ENCODE results near the gene RNF144A.
A peak's percentile ranks its signal among the peaks of the same experiment; 100 is the strongest.
"Not testable (repeated sequence)": the region's sequence is repeated elsewhere in the genome, so short reads cannot be mapped to it uniquely, and the experiment has no call there.

Gene RNF144A, protein sequence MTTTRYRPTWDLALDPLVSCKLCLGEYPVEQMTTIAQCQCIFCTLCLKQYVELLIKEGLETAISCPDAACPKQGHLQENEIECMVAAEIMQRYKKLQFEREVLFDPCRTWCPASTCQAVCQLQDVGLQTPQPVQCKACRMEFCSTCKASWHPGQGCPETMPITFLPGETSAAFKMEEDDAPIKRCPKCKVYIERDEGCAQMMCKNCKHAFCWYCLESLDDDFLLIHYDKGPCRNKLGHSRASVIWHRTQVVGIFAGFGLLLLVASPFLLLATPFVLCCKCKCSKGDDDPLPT

DNA sequence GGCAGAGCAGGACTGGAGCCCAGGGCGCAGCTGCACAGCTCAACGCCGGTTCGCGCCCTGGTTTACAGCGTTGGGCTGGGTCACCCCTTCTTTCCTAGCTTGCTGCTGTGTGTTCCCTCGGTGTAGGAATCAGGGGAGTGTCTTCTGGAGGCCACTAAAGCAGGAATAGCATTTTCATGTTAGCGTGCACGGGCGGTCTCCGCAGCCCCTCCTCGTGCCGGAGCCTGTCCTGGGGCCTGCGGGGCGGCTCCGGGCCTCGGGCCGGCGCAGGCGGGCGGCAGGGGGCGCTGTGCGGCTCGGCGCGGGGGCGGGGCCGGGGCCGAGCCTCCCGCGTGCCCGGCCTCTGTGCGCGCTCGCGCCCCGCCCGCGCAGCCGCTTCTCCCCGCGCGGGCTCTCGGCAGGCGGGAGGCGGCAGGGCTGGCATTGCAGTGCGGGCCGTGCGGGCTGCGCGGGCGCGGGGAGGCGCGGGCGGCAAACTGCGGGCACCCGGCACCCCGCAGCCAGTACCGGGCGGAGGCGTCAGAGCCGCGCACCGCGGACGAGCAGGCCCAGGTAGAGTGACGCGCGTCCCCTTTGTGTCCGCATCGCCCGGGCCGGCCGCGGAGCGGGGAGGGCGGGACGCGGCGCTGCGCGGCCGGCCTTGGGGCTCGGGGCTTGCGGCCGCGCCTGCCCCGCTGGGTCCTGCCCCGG, at the start of gene RNF144A:
Gene RNF144A, plus strand, starts transcription at position 342 of the 690 bp plus-strand sequence. CDS start 79,515 bp downstream, outside the sequence.
- peak; percentile 15 to 72 for DNase-seq

DNA sequence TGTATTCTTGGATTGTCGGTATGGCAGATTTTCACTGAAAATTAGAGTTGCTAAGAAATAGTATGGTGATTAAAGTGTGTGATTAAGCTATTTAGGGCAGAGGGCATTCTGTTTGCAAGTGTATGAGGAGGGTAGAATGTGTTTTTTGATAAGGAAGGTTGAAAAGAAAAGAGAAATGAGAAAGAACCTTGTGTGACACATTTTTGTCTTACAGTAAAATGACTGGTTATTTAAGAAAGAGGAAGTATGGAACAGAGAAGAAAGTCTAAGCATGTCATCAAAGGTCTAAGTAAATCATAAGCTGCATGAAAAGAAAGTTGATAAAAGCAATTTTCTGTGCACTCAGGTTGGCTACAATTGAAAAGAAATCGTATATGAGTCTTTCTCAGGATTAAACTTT, 44.8 kb upstream of the RNF144A start:
- DNase-seq: no peak

DNA sequence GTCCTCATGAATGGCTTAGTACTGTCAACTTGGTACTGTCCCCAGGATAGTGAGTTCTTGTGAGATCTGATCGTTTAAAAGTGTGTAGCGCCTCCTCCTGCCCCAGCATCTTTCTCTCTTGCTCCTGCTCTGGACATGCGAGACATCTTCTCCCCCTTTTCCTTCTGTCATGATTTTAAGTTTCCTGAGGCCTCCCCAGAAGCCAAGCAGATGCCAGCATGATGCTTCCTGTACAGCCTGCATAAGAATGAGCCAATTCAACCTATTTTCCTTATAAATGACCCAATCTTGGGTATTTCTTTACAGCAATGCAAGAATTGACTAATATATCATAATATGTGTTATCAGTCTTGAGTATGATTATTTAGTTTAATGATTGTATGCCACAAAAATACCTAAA, 43.2 kb upstream of the RNF144A start:
- no peak for DNase-seq

DNA sequence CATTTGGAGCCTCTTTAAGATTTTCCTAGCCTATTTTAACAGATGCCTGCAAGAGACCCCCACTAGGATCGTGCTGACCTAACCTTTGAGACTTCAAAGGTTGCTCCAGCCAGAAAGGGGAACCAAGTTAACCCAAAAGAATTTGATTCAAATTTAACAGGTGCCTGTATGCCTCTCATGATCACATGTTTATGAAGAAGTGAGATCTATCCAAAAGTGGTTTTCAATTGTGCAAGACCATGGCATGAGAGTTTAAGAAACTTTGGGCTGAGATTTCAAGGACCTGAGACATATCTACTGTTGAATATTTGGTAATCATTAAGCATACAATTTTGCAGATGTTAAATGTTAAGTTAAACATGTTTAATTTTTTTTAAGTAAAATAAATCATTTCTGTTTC, 40.9 kb upstream of the RNF144A start:
- no peak for DNase-seq

DNA sequence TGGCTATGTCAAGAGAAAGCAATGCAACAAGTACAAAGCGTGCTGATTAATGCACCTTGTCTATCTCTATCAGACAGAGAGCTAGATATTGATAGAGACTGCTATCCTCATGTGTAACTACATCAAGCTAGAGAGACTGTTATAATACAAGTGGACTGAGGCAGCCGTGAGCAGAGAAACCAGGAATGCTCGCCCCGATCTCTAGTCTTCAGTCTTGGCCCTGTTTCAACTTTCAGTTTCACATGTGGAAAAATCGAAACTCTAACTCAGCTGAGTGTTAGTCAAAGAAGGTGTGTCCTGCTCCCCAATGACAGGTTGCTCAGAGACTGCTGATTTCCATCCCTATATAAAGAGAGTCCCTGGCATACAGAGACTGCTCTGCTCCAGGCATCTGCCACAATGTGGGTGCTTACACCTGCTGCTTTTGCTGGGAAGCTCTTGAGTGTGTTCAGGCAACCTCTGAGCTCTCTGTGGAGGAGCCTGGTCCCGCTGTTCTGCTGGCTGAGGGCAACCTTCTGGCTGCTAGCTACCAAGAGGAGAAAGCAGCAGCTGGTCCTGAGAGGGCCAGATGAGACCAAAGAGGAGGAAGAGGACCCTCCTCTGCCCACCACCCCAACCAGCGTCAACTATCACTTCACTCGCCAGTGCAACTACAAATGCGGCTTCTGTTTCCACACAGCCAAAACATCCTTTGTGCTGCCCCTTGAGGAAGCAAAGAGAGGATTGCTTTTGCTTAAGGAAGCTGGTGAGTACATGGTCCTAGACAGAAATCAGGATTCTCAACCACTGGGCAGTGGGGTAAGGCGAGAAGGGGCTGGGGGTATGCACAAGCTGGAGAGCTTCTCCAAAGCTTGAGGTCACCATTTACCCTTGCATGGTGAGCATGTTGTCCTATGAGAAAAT, 39.6 kb upstream of the RNF144A start, which contains the start of gene RSAD2:
Gene RSAD2, plus strand, starts transcription at position 376 of the 903 bp plus-strand sequence. Its CDS starts 24 bp downstream, at position 400.
- no peak for DNase-seq

DNA sequence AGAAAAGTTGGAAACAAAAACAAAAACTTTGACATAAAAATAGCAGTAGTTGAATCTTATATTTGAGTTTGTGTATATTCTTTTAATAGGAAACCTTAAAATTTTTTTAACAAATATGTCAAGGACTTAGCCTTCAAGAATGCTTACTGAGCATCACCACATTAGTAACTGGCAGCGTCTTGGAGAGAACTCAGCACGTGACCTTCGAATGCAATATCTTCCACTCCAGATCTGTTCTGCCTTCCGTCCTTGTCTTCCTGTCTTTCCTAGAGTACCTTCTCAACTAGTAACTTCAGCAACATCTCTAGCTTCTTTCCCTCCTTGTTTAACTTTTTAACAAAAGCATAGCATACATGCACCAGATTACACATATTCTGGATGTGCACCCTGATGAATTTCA, 38.7 kb upstream of the RNF144A start:
- DNase-seq: no peak

DNA sequence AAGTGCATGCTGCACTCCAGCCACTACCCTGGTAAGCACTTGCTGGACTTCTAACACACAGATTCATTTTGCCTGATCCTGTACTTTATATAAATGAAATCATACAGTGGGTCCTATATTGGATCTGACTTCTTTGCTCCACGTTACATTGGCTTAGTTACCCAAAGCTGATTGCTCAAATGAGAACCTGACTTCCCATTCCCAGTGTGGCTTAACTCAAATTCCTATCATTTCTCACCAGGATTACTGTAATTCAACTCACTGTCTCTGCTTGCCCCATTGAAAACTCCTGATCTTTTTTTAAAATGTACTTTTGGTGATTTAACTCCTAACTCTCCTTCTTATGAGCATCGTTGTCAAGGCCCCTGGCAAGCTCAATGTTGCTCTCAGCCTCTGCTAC, 38.2 kb upstream of the RNF144A start:
- DNase-seq: no peak

DNA sequence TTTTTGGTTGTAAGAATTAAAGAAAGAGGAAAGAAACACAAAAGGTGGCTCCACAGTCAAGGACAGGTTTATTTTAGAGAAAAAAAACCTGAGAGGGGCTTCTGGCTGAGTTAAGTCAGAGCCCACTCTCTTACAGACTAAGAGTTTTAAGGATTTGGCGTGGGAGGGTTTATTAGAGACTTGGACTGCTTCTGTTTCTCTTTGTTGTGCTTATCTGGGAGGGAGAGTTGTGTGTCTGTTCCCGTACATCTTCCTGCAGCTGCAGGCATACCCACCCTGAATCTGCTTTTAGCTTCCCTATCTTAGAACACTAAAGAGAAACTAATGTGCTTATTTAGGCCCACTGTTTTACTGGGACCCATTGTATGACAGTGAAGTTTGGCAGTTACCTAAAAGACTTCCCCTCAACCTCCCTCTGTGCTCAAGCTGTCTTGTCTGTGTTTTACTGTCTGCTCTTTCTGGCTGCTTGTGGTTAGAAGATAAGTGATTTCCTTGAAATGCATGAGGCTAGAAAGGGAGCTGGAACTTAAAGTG, 36.9 kb upstream of the RNF144A start:
- no peak for DNase-seq

DNA sequence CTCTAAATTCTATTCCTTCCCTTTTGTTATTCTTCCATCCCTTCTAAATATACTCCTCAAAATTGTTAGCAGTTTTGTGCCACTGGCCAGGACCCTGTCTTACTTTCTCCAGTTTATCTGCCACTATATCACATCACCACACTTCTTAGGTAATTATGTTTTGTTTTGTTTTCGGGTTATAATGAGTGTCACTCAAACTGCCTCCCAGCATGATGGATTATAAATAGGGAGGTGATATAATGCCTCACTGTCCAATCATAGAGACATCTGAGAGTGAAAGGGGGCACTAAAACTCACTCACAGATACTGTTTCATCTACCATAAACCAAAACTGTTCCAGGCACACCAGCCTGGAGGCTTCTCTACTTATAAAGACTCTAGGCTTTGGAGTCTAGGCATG, 36.2 kb upstream of the RNF144A start:
- no peak for DNase-seq

DNA sequence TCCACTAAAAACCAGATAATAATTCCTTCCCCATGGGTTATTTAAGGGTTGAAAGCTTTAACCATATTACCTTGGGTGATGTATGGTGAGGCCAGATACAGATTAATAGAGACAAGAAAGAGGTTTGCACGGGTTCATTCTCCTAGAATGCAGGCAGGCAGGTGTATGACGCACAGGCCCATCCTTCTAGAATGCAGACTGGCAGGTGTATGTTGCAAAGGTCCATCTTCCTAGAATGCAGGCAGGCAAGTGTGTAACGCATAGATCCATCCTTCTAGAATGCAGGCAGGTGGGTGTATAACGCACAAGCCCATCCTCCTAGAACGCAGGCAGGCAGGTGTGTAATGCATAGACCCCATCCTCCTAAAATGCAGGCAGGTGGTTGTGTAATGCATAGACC, 35.7 kb upstream of the RNF144A start:
- no peak for DNase-seq

DNA sequence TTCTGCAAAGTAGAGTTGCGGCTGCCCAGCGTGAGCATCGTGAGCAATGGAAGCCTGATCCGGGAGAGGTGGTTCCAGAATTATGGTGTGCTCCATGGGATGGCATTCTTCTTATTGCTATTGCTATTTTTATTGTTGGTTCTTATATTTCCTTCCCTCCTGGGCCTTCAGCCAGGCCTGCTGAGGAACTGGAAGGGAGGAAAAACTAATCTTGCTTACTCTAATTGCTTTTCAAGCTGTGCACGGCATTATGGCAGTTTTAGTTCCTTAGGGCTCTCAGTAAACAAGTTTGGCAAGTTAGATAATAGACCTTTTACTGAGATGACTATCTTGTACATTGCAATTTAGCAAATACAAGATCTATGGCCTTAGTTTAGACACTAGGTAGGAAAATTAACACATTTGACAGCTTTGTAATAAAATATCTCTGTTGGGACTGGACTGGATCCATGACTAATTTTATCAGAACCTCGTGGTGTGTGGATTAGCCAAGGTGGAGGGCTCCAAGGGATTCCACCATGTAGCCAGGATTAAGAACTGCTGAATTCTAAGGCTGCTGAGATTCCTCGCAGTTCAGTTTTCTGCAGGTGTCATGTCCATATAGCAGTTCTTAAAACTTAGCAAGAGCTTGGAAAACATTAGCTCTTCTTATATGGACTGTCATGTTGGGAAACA, 33.6 kb upstream of the RNF144A start:
- DNase-seq: no peak

DNA sequence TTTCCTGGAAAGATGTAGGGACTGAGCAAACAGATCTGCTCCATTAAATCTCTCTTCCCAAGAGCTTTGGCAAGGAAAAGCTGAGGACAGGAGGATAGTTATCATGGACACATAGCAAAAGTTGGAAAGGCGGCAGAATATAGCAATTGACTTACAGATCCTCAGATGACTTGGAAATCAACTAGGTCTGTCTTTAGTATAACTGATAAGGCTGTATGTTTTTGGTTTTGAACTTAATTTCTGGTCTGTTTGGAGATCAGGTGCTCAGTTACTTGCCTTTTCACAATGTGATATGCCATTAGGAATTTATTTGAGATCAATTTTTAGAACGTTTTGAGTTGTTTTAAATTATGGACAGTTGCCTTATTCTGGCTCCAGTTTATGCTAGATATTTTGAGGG, 31.7 kb upstream of the RNF144A start:
- DNase-seq: no peak

DNA sequence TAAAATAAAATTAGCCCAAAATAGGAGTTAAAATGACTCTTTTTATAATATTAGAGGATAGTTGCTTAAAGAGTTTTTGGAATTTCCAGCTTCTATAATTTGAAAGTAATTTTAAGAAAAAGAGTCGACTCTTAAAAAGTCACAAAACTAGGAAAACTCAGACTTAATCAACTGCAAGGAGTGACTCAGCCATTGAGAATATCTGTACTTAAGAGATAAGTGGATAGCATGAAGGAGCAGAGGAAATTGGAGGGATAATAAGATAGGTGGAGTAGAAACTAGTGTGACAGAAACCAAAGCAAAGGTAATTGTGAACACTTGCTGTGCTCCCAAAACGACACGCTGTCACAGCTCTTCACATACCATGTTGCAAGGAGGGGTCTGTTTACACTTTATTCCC, 31.2 kb upstream of the RNF144A start:
- DNase-seq: no peak

DNA sequence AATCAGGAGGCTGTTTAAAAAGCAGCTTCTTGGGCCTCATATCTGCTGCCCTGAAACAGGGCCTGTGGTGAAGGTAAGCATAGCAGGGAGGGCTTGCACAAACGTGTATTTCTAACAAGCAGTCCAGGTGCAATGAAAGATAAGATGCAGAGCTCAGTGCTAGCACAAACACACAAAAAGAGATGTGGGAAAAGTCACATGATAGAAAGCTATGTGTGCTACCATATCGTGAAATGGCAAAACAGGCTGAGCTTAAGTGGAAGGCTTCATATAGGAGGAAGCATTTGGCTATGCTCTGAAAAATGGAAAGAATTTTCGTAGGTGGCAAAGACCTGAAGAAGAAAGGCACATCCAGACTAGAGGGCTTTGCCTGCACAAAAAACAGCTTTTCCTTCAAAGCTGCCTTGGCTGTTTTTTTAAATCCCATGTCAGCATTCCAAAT, 29.4 kb upstream of the RNF144A start:
- no peak for DNase-seq

DNA sequence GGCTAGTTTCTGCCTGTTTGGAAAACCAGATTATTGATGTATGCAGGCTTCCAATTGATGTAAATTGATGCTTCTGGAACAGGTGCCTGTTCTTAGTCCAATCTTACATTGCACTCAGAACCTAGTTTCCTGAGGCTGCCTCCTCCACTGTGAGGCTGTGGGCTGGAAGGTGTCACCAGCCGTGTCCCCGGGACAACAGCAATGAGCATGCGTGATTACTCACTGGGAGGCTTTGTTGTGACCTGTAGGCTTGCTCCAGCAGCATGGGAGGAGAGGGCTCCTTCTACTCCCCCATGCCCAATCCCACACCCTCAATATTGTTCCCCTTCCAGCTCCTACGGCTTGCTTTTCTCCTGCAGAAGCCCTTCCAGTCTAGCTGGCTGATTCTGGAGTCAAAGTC, 28.5 kb upstream of the RNF144A start:
- DNase-seq: no peak

DNA sequence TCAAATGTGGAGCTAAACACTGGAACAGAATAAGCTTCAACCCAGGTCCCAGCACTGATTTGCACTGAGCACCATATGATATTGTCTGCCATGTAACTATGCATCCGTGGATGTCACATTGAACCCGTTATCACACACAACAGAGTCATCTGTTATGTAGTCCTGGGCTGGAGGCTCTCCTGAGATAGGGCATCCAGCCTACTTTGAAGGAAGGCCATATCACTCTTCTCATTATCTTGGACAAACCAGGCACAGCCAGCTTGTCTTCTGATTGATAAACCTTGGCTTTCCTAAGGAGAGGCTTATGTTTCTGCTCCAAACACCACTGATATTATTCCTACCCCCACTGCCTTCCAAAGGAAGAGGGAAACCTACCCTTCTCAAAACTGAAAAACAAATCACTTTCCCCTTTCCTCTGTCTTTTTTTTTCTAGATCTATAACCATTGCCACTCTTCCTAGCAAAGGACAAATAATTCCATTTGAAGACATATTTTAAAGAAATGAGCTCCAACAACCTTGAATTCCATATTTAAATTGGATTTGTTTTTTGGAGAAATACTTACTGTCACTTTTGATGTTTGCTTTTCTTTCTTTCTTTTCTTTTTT, 23.2 kb upstream of the RNF144A start:
- DNase-seq: no peak

DNA sequence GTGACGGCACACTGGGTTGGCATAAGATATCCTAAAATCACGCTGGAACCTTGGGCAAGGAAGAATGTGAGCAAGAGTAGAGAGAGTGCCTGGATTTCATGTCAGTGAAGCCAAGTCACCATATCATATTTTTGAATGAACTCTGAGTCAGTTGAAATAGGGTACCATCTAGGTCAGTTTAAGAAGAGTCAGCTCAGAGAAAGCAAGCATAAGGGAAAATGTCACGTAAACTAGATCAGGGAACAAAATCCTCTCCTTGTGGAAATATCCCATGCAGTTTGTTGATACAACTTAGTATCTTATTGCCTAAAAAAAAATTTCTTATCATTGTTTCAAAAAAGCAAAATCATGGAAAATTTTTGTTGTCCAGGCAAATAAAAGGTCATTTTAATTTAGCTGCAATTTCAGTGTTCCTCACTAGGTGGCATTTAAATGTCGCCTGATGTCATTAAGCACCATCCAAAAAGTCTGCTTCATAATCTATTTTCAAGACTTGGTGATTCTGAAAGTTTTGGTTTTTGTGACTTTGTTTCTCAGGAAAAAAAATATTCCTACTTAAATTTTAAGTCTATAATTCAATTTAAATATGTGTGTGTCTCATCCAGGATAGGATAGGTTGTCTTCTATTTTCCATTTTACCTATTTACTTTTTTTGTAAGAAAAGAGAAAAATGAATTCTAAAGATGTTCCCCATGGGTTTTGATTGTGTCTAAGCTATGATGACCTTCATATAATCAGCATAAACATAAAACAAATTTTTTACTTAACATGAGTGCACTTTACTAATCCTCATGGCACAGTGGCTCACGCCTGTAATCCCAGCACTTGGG, 20.1 kb upstream of the RNF144A start:
- peak in 1 of 2 experiments; percentile 4 for DNase-seq

DNA sequence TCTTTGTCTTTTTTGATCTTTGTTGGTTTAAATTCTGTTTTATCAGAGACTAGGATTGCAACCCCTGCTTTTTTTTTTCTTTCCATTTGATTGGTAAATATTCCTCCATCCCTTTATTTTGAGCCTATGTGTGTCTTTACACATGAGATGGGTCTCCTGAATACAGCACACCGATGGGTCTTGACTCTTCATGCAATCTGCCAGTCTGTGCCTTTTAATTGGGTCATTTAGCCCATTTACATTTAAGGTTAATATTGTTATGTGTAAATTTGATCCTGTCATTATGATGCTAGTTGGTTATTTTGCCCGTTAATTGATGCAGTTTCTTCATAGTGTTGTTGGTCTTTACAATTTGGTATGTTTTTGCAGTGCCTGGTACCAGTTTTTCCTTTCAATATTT, 14.6 kb upstream of the RNF144A start:
- not testable (repeated sequence) for DNase-seq

DNA sequence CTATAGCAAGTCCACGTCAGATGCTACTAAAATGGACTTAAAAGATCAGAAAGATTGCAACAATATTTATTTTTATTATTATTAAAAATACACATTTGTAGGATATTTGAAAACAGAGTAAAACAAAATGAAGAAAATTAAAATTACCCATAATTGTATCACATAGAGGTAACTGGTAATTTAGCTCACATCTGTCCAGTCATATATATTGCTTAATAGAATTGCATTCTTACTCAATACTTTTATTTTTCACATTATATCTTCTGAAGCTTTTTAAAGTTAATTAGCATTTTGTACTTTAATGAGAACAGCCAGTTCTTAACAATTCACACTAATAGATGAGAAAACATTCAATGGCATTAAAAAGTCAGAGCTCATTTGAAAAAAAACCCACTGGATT, 11.5 kb upstream of the RNF144A start:
- DNase-seq: no peak

DNA sequence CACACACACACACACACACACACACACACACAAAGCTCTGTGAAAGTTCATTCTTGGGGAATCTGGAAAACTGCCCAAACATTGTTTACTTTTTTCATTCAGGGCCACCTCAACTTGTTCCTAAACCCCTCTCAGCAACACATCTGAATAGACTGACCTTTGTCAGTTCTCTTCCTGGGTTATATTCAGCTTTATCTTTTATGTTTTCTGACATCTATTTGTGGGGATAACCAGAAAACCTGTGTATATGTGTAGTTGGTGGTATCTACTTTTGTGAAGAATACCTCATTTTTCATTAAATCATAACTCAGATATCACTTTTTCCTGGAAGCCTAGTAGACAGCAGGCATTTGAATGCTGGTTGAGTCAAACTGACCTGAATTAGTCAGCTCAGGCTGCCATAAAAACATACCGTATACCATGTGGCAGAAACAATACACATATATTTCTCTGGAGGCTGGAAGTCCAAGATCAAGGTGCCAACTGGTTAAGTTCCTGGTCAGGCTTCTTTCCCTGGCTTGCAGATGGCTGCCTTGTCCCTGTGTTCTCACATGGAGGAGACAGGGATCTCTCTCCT, 11.0 kb upstream of the RNF144A start:
- DNase-seq: no peak

DNA sequence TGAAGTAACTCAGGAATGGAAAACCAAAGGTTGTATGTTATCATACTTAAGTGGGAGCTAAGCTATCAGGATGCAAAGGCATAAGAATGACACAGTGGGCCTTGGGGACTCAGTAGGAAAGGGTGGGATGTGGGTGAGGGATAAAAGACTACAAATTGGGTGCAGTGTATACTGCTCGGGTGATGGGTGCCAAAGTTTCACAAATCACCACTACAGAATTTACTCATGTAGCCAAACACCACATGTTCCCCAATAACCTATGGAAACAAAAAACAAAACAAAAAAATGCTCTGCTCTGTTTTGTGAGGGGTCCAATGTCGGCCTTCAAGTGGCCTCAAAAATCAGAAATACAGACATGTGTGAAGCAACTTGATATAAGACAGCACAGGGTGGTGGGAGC, 8.9 kb upstream of the RNF144A start:
- no peak for DNase-seq

Data from NCI-H1930 (cell line).